Middle frontal gyrus (tissue), 1 donor: ENCODE results near the gene RFX7.

ENCODE experiments used
- DNase-seq: peaks from one replicate; pipeline ENCODE4 v3.0.0-alpha.2; 2015; ENCODE audit warnings: low spot score; ENCODE audit errors: extremely low spot score

RFX7 gene

DNA sequence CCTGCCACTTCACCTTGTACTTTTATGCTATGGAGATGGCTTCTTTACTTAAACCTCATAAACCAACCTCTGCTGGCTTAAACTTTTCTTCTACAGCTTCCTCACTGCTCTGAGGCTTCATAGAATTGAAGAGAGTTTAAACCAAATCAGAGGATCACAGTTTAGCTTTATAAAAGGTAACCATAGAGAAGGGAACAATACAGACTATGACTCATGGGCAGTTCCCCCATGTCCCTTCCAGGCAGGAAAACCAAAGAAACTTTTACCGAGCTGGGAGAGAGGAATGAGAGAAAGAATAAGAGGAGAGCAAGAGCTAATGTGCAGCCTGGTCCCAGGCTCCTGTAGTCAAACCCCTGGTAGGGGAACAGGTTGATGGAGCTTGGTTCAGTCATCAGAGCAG lies 196.3 kb downstream of the RFX7 start:
- no peak for DNase-seq

GRCh38 chr15:56045068-56045748 lies 198.5 kb downstream of the RFX7 start:
- DNase-seq, result no peak

DNA sequence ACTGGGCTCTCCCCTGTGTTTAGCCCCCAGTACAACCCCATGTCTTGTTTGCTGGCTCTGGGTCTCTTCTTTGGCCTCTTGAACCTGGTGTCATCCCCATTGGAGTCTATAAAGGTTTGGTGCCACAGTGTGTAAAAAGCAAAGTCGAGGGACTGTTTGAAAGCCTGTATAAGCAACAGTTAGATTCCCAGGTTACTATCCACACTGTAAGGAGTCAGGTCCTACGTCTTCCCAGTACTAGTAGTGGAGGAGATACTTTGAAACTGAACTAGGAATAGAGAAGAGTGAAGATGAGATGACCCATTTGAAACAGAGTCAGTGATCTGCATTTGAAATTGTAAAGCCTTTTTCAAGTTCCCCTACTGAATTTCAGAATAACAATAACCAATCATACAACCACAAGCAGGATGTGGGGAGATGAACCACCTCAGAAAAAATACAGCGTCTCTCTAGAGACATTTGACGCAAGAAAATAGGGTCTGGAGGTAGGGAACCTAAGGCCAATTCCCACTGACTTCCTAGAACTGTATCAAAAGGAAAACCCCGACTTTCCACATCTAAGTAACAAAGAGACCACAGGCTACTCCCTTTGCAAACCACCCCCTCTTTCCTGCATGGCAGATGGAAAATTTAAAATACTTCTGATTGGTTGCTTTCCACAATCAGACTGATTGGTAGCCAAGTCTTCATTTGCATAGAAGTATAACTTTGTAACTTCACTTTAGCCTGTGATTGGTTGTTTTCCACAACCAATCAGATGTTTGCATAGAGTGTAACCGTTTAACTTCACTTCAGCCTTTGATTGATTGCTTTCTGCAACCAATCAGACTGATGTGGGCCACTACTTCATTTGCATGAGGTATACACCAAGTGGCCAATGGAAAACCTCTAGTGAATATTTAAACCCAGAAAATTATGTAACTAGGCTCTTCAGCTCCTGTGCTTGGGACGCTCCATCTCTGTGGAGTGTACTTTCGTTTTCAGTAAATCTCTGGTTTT lies 200.4 kb downstream of the RFX7 start:
- no peak for DNase-seq

GRCh38 chr15:56042498-56042897 lies 201.2 kb downstream of the RFX7 start:
- DNase-seq, result no peak

GRCh38 chr15:56042031-56042430 lies 201.6 kb downstream of the RFX7 start:
- no peak for DNase-seq

GRCh38 chr15:56040081-56041035 lies 203.3 kb downstream of the RFX7 start:
- no peak for DNase-seq

DNA sequence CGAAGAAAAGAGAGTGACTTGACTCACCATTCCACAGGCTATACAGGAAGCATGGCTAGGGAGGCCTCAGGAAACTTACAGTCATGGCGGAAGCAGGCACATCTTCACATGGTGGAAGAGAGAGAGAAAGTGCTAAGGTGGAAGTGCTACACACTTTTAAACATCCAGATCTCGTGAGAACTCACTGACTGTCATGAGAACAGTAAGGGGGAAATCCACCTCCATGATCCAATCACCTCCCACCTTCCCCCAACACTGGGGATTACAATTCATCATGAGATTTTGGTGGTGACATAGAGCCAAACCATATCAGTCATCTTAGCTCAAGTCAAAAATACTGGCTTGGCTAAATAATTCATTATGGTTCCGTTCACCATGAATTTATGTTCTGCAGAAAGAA lies 205.0 kb downstream of the RFX7 start:
- DNase-seq, result no peak

GRCh38 chr15:56038015-56038414 lies 205.7 kb downstream of the RFX7 start:
- DNase-seq, result no peak
